SK-N-SH (cell line): ENCODE data around the gene DHX16.

Source experiments
- CTCF ChIP-seq: fragments of 200-600 bp; sonication (generic); IDR thresholded peaks from 2 replicates; pipeline ENCODE4 v1.6.1; 2017; ENCODE audit warnings: antibody characterized with exemption, mild to moderate bottlenecking, moderate library complexity
- EP300 ChIP-seq, 2 experiments: IDR thresholded peaks; 2 replicates each; pipeline versions ENCODE4 v1.4.0 to v1.6.1; 2012; ENCODE audit warnings: borderline replicate concordance in 1 of 2, low read depth in 1 of 2, low read length in 1 of 2
- IRF3 ChIP-seq: fragments of 150-350 bp; IDR thresholded peaks from 2 replicates; pipeline ENCODE4 v1.6.1; 2016; ENCODE audit warnings: mild to moderate bottlenecking, low read depth, low read length
- POLR2AphosphoS5 ChIP-seq: IDR thresholded peaks from 2 replicates; pipeline ENCODE4 v1.6.1; 2012; ENCODE audit warnings: low read depth, low read length
- SIN3A ChIP-seq: IDR thresholded peaks from 2 replicates; pipeline ENCODE4 v1.6.1; 2012; ENCODE audit warnings: low read depth, mild to moderate bottlenecking, low read length, moderate library complexity, borderline replicate concordance
- YY1 ChIP-seq: IDR thresholded peaks from 2 replicates; pipeline ENCODE4 v1.4.0; 2012; ENCODE audit warnings: low read depth, mild to moderate bottlenecking

GRCh38 chr6:30603961-30604360, 68.8 kb downstream of the DHX16 start:
- TF ChIP-seq CTCF (no peak), YY1 (no peak), EP300 (IDR thresholded peaks at IDR 0.05; ENCODE audit: borderline replicate concordance in 1 of 2, low read depth in 1 of 2, low read length in 1 of 2) (no peak), SIN3A (no peak), POLR2AphosphoS5 (no peak), IRF3 (no peak)
